Measurements from ENCODE around the gene ERMN.
A peak's percentile ranks its signal among the peaks of the same experiment; 100 is the strongest.
"Not testable (repeated sequence)": the region's sequence is repeated elsewhere in the genome, so short reads cannot be mapped to it uniquely, and the experiment has no call there.

The ERMN gene

DNA sequence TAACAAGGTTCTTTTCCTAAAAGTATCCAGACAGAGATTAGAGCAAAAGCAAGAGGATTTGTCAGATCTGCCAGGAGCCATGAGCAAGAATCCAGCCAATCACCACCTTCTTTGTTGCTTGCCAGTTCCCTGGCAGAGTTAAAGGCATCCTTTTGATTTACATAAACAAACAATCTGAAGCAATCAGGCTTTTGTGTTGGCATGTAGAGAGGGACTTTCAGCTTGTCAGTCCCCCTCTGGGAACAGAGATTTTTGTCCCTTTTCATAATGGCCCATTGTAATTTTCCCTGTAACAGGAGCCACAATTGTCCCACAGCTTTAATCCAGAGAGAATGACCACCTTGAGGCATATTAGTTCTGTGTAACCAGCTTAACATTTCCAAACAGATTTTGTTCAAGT is at the start of gene ERMN:
TSS of gene ERMN (minus strand) at position 39 of the 400 bp plus-strand sequence. CDS start 182 bp downstream, outside the sequence.
- DNase-seq, result no peak

DNA sequence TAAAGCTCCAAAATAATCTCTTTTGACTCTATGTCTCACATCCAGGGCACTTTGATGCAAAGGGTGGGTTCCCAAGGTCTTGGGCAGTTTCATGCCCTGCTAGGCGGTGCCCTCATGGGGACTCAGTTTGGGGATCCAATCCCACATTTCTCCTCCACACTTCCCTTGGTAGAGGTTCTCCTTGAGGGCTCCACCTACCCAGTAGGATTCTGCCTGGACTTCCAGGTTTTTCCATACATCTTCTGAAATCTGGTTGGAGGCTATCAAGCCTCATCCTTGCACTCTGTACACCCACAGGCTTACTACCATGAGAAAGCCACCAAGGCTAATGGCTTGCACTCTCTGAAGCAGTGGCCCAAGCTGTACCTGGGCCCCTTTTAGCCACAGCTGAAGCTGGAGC is 49.8 kb upstream of the ERMN start:
- DNase-seq, result no peak

- DNase-seq, result not testable (repeated sequence)
Measured at GRCh38 chr2:157368508-157368907, 42.9 kb upstream of the ERMN start.

GRCh38 chr2:157367704-157368103 is 42.1 kb upstream of the ERMN start:
- DNase-seq, result no peak

DNA sequence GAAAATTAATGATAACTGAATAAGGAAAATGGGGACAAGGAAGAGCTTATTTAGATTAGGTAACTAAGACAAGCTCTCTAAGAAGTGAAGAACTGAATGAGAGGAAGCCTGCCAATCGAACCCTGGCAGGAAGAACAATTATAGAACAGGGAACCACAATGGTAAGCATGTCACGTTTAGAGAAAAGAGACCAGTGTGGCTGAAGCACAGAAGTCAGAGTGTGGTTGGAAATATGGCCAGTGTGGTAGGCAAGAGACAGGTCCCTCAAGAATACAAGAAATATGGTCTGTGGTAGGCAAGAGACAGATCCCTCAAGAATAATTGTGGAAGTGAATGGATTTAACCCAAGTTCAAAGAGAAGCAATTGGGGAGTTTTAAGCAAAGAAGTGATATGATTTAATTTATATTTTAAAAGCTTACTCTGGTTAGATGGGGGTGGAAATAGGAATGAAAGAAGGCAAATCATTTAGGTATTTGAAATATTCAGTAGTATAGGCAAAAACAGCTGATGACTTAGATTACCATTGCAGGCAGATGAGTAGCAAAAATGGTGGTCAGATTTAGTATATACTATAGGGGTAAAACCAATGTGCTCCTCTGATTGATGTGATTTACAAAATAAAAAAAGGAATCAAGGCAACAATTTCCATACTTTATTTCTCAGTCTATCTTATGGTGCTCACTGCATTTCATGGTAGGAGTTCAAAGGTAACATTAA is 38.8 kb upstream of the ERMN start:
- no peak for DNase-seq

GRCh38 chr2:157363612-157364101 is 38.0 kb upstream of the ERMN start:
- DNase-seq, result no peak

DNA sequence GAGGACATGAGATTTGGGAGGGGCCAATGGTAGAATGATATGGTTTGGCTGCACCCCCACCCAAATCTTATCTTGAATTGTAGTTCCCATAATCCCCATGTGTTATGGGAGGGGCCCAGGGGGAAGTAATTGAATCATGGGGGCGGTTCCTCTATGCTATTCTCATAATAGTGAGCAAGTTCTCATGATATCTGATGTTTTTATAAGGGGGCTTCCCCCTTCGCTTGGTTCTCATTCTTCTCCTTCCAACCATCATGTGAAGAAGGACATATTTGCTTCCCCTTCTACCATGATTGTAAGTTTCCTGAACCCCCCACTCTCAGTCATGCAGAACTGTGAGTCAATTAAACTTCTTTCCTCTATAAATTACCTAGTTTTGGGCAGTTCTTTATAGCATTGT is 37.0 kb upstream of the ERMN start:
- no peak for DNase-seq

GRCh38 chr2:157361526-157361925 is 35.9 kb upstream of the ERMN start:
- DNase-seq, result no peak

GRCh38 chr2:157359628-157360027 is 34.0 kb upstream of the ERMN start:
- DNase-seq, result no peak

DNA sequence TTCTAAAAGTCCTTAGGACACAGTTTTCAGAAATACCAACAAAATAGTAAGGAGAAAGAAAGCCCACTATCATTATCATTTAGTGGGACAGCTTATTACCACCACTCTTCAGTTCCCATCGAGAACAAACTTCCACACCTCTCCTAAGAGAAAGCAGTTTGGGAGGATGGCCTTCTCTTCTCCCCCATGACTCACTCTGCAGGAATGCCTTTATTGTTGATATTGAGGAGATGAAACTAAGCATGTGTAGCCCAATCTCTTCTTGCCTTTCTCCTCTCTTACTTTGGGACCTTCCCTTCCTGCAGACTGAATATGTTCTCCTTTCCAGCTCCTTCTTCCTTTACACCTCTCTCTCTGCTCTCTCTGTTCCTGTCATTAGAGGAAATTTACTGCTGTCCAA is 30.0 kb upstream of the ERMN start:
- no peak for DNase-seq

GRCh38 chr2:157349949-157350515 is 24.4 kb upstream of the ERMN start:
- no peak for DNase-seq

DNA sequence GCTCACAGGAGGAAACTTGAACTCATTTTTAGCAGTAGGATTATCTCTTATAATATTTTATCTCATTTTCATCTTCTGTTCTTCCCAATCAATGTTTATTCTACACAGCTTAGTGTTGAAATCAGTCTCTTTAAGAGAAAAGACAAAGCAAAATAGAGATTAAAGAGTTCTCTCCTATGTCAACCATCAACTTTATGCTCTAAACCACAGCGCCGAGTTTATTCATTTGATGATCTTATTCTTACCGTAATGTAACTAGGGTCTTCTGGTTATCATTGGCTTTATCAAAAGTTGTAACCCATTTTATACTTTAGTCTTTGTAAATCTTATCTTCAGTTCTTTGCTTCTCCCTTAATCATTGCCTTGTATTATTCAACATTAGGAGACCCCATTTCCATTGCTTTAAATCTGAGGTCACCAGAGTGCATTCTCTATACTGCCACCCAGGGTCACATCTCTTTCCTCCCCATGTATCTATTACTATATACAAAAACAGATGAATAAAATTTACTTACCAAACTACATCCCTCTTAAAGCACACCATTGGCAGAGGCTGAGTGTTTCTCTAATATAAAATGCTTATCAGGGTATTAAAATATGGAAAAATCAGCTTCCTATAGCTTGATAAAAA is 22.8 kb upstream of the ERMN start:
- no peak for DNase-seq

DNA sequence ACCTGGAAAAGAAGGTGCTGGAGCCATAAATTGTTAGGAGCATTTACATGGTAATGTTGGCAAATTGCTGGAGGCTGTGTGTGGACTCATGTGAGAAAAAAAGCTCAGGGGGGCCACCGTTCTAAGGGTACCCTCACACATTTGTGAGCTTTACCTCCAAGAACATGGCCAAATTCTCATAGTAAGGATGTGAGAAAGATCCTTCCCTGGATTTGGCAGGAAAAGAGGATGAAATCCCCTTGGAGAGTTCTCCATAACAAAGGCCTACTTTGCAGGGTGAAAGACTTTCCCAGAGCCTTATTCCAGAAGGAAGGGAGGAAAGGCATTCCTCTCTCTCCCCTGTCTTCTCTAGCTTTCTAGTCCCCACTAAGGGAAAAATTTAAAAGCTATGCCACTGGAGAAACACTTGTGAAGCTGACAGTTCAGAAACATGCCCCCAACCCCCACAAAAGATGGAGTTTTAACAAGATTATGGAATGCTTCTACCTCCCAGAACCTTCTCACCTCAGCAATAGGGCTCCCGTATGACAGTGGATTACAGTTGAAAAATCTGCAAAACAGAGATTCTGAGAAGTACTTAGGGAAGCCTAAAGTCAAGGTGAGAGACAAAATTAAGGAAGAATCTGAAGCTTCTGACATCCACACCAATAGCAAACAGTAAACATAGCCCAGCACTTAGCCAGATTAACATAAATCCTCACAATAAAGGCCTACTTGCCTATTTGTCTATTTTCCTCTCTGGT is 20.2 kb upstream of the ERMN start:
- DNase-seq, result no peak

DNA sequence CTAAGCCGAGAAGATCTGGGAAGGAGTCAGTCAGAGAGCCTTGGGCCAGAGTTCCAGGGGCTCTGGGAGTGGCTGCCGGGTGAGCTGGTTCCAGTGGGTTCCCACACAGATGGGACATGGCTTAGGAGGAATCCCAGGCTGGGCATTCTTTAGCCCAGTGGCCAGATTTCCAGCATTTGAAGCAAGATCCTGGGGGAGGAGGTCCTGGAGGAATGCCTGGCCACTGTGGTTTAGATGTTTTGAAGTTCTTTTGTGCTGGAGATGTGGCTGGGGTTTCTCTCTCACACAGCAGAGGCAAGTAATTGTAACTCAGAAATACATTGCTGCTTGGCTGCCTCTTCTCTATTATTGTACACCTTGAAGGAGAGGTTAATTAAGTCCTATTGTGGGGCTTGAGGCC is 15.8 kb upstream of the ERMN start:
- not testable (repeated sequence) for DNase-seq

- DNase-seq, result no peak
Measured at GRCh38 chr2:157339965-157340655, 14.5 kb upstream of the ERMN start.

- no peak for DNase-seq
Measured at GRCh38 chr2:157337978-157338377, 12.4 kb upstream of the ERMN start.

DNA sequence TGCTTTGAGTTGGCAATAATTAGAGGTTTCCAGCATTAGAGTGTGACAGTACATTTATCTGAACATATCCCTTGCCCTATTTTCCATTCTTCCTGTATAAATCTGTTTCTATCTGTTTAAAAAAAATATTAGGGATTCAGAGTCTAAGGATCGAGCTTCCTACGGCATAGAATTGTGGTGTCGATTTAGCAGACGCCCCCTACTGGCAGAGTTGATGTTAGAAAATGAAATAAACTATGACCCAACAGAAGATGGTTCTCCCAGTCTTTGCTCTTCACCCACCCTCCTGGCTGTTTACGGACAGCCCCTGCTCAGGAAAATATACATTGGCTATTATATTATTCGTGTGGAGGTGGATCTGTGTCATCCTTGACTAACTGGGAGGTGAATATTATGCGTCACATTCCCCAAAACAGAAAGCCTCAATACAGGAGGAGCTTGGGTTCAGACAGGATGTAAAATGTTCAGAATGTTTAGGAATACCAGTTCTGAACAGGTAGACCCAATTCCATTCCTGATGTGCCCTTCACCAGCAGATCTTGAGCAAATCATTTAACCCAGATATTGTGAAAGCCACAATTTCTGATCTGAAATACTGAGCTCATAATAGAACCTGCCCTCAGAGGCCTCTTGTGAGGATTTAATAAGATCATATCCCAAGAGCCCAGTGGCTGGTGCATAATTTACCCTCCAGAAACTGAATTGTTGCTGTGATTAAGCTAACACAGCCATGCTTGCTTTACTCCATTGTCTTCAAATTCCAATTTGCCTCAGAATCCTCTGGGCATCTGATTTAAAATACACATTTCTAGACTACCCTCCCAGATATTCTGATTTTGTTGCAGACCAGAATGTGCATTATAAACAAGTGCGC is 10.8 kb upstream of the ERMN start:
- peak; percentile 23 for DNase-seq

DNA sequence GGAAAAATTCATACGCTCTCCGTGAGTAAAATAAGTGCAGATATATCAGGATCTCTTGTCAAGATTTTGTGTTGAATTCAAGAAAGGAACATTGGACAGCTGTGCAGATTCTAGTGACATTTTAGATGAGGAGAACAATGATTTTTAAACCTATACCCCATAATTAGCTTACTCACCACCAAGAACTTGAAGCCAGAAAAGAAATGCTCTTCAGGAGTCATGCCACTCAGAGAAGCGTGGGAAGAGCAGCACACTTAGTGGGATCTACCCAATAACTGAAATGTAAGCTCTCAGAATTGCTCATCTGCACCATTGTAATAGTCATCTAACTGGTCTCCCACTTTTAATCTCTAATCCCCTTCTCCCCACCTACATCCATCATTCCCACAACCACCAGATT is 9.2 kb upstream of the ERMN start:
- DNase-seq, result no peak

GRCh38 chr2:157334335-157334734 is 8.7 kb upstream of the ERMN start:
- DNase-seq, result no peak

DNA sequence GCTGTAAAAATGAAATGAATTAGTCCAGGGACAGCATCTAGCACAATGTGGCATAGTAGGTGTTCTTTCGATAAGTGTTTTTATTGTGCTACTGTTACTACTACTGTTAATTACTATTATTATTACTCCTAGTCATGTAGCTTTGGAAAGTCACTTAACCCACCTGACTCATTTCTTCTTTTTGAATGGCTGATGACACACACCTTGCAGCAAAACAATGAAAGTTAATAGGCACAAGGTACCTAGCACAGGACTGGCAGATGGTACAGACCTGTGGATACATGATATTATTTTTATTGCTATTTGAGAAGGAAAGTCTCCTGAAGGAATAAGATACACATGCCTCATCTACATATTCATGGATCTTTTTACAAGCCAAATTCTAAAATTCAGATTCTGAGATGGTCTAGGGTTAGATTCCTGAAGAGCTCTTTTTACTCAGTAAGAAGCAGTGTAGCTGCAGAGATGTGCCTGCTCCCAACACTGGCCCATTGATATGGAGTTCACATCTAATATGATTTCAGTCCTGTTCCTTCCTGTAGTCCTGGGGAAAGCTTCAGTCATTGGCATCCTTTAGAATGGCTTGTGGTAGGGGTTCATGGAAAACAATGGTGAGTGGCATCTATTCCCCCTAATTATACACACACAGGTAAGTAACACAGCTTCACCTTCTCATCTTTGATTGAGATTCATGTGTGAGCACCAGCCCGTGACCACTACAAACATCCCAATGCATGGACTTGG is 7.9 kb upstream of the ERMN start:
- DNase-seq, result no peak

DNA sequence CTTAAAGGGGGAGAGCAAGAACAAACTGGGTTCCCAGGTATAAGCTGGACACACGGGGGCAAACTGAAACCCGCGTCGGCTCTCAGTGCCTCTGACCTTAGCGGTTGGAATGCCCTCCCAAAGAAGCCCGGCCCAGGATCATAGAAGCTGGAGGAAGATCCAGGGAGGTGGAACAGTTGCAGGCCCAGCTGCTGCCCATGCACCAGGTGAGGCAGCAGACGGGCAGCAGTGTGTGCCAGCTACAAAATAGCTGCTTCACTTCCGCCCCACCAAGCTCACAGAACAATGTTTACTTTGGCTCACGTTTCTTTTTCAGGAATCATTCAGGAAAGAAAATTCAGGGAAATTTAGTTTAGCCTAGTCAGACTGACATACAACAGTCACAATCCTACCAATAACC is 3.9 kb upstream of the ERMN start:
- peak; percentile 72 for DNase-seq

All from NCI-H1092 treated with DMSO at 0.1 percent for 48 hours (cell line).